ENCODE measurements around the gene CNTN1. TPM values are rescaled to one million over a fixed set of nuclear protein-coding genes. Genes with fewer than 3 reads are reported as not detected.

CNTN1 gene
- total RNA-seq, 6 experiments from 2014 or later: 0.09 to 0.66 (median 0.26) TPM

- H3K4me3 ChIP-seq: no peak overlapping the region
- no peaks in the 10 kb centered on the region for H3K27me3 ChIP-seq
- TF ChIP-seq, protein P1, sequence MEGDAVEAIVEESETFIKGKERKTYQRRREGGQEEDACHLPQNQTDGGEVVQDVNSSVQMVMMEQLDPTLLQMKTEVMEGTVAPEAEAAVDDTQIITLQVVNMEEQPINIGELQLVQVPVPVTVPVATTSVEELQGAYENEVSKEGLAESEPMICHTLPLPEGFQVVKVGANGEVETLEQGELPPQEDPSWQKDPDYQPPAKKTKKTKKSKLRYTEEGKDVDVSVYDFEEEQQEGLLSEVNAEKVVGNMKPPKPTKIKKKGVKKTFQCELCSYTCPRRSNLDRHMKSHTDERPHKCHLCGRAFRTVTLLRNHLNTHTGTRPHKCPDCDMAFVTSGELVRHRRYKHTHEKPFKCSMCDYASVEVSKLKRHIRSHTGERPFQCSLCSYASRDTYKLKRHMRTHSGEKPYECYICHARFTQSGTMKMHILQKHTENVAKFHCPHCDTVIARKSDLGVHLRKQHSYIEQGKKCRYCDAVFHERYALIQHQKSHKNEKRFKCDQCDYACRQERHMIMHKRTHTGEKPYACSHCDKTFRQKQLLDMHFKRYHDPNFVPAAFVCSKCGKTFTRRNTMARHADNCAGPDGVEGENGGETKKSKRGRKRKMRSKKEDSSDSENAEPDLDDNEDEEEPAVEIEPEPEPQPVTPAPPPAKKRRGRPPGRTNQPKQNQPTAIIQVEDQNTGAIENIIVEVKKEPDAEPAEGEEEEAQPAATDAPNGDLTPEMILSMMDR (IDR thresholded peaks at IDR 0.05): no peak
- no peak for TF ChIP-seq POLR2A (IDR thresholded peaks at IDR 0.05)
- no peak for DNase-seq
- H3K4me1 ChIP-seq: no peaks in the 10 kb centered on the region
- no peaks in the 10 kb centered on the region for H3K36me3 ChIP-seq
- no peaks in the 10 kb centered on the region for H3K9me3 ChIP-seq
- no peak overlapping the region for H3K27ac ChIP-seq
- WGBS (ENCODE audit: insufficient coverage, low coverage, low lambda C conversion rate, missing lambda C conversion rate): 10% methylated on average over 1 of the region's 1 CpG
- no peak for ATAC-seq
- intact Hi-C loops (cut with DNase I): no loop called here
Observed at GRCh38 chr12:40853221-40853620, 161.0 kb downstream of the CNTN1 start.

- Histone ChIP-seq H3K4me3 (no peak overlapping the region), H3K9me3 (no peaks in the 10 kb centered on the region), H3K27ac (no peak overlapping the region), H3K4me1 (no peaks in the 10 kb centered on the region), H3K36me3 (no peaks in the 10 kb centered on the region), H3K27me3 (no peaks in the 10 kb centered on the region)
- intact Hi-C loops (cut with DNase I): no loop called here
- WGBS (ENCODE audit: insufficient coverage, low coverage, low lambda C conversion rate, missing lambda C conversion rate): 25% methylated on average over 4 of the region's 4 CpGs
- no peak for ATAC-seq
- no peak for DNase-seq
- TF ChIP-seq, protein P1 (IDR thresholded peaks at IDR 0.05): no peak
Observed at GRCh38 chr12:40854604-40855003, 162.4 kb downstream of the CNTN1 start.

DNA sequence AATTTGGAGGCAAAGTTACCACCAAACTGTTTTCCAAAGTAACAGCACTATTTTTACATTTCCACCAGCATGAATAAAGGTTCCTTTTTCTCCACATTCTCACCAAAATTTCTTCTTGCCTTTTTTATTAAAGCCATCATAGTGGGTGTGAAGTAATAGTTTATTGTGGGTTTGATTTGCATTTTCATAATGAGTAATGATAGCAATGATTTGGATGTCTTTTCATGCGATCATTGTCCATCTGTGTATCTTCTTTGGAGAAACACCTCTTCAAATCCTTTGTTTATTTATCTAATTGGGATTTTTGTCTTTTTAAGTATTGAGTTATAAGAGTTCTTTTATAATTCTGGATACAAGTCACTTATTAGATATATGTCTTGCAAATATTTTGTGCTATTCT, 172.7 kb downstream of the CNTN1 start:
- H3K27ac ChIP-seq: no peak overlapping the region
- H3K4me1 ChIP-seq: no peaks in the 10 kb centered on the region
- no peak for ATAC-seq
- DNase-seq: no peak
- no peaks in the 10 kb centered on the region for H3K27me3 ChIP-seq
- TF ChIP-seq, protein P1 (IDR thresholded peaks at IDR 0.05): no peak
- TF ChIP-seq POLR2A (IDR thresholded peaks at IDR 0.05): no peak
- 55% methylated on average over 1 of the region's 1 CpG for WGBS (ENCODE audit: insufficient coverage, low coverage, low lambda C conversion rate, missing lambda C conversion rate)
- intact Hi-C loops (cut with DNase I): no loop called here
- no peak overlapping the region for H3K4me3 ChIP-seq
- no peaks in the 10 kb centered on the region for H3K9me3 ChIP-seq
- H3K36me3 ChIP-seq: no peaks in the 10 kb centered on the region

DNA sequence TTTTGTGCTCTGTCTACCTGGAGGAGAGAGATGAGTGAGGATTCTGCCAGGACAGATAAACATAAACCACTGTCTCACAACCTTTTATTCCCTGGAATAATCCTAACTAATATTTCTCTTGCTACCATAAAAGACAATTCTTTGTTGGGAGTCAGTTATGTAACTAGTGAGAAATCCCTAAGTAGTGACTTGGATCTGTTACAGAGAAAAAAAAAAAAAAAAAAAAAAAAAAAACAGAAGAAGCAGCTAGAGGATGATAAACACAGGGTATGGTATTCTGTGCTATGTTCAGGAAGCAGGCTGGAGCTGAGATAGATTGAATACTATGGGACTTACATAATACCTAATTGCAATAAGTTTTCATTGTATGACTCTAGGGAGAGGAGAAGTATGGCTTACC, 178.7 kb downstream of the CNTN1 start:
- H3K27ac ChIP-seq: no peak overlapping the region
- no peaks in the 10 kb centered on the region for H3K4me1 ChIP-seq
- TF ChIP-seq, protein P1 (IDR thresholded peaks at IDR 0.05): no peak
- TF ChIP-seq POLR2A (IDR thresholded peaks at IDR 0.05): no peak
- intact Hi-C loops (cut with DNase I): no loop called here
- DNase-seq (no peak), ATAC-seq (no peak)
- H3K27me3 ChIP-seq: no peaks in the 10 kb centered on the region
- H3K4me3 ChIP-seq: no peak overlapping the region
- no peaks in the 10 kb centered on the region for H3K36me3 ChIP-seq
- no peaks in the 10 kb centered on the region for H3K9me3 ChIP-seq

- no peak for TF ChIP-seq POLR2A (IDR thresholded peaks at IDR 0.05)
- TF ChIP-seq, protein P1 (IDR thresholded peaks at IDR 0.05): no peak
- Histone ChIP-seq H3K36me3 (no peaks in the 10 kb centered on the region), H3K4me3 (no peak overlapping the region), H3K27ac (no peak overlapping the region), H3K4me1 (no peaks in the 10 kb centered on the region), H3K27me3 (no peaks in the 10 kb centered on the region), H3K9me3 (no peaks in the 10 kb centered on the region)
- 39% methylated on average over 1 of the region's 1 CpG for WGBS (ENCODE audit: insufficient coverage, low coverage, low lambda C conversion rate, missing lambda C conversion rate)
- intact Hi-C loops (cut with DNase I): no loop called here
- ATAC-seq: no peak
- DNase-seq: no peak
Observed at GRCh38 chr12:40874868-40875267, 182.6 kb downstream of the CNTN1 start.
